HG02588 (cell line): ENCODE data around the gene CT47C1.
"Not testable (repeated sequence)": the region's sequence is repeated elsewhere in the genome, so short reads cannot be mapped to it uniquely, and the experiment has no call there.

Source experiments
- ATAC-seq: cut with Tn5 transposase; IDR thresholded peaks from one replicate; pipeline ENCODE4 v1.9.1; 2021; ENCODE audit warnings: mild to moderate bottlenecking, moderate library complexity; ENCODE audit not compliant: unreplicated experiment

Gene CT47C1

GRCh38 chrX:119072744-119073143 is at the start of gene CT47C1:
Gene CT47C1, plus strand, starts transcription at chrX:119072993. Its CDS starts 233 bp downstream, at chrX:119073226.
- no peak for ATAC-seq

DNA sequence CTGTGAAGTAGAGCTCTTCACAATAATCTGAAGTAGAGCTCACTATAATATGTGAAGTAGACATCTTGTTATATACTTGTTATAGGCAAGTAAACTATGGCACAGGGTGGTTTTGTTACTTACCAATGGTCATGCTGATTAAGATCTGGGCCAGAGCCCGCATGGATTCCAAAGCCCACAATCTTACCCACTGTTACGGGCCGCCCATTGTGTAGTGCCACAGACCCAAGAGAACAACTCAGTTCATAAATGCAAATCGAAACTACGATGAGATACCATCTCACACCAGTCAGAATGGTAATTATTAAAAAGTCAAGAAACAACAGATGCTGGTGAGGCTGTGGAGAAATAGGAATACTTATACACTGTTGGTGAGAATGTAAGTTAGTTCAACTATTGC is 46.9 kb upstream of the CT47C1 start:
- ATAC-seq: no peak

GRCh38 chrX:119026344-119026743 is 46.4 kb upstream of the CT47C1 start:
- not testable (repeated sequence) for ATAC-seq

- ATAC-seq: not testable (repeated sequence)
Observed at GRCh38 chrX:119027960-119028732, 44.6 kb upstream of the CT47C1 start.

- ATAC-seq: no peak
Observed at GRCh38 chrX:119028733-119029330, 44.0 kb upstream of the CT47C1 start.

GRCh38 chrX:119029656-119030055 is 43.1 kb upstream of the CT47C1 start:
- not testable (repeated sequence) for ATAC-seq

GRCh38 chrX:119030990-119031389 is 41.8 kb upstream of the CT47C1 start:
- no peak for ATAC-seq

DNA sequence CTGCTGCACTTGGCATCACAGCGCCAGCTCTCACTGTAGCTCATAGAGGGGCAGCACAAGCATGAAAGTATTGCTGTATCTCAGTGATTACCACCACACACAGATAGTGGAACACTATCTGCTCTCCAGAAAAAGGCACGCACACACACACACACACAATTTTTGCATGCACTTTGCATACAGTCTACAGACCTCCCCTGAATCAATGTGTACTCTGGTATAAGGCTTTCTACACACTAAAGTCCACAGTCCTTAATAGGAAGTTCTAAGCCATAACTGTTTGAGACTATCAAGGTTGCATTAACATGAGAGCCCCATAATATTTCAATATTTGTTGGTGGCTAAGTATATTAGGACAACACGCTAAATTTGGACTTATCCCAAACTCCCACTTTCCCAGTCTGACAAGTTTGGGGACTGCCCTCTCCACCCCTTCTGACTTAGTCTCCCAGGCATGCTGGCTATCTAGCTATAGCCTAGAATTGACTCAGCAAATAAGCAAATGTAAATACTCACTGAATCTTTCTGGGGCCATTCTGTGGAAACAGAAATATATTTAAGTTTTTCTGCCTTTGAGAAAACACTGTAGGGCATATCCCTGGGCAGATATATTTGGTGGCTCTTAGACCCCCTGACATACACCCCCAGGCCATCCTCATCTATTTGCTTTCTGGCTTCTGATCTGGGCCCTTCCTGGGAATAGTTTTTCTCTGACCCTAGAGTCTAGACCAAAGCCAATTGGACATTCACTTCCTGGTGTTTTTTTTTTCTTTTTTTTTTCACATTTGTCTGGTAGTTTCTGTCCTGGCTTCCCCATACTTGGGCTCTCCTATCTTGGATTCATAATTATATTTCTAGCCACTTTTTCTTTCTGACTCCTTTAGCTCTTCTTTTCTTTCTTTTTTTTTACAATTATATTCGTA is 36.4 kb upstream of the CT47C1 start:
- ATAC-seq: no peak

DNA sequence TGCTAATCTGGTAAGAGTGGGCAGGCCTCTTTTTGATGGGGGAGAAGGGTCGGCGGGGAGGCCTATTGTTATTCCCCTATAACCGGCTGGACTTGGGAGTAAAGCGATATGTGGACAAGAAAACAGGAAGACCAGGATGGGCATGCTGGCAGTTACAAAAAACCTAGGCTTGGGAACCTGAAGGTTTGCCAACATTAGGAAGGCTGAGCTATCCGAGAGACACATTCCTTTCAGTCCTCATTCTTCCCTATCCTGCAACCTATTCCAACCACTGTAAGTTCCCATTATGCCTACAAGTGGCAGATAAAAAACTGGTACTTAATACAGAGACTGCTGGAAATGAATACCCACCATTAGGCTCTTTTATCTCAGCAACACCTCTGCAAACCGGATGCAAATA is 32.4 kb upstream of the CT47C1 start:
- no peak for ATAC-seq

- ATAC-seq: no peak
Observed at GRCh38 chrX:119041175-119041574, 31.6 kb upstream of the CT47C1 start.

DNA sequence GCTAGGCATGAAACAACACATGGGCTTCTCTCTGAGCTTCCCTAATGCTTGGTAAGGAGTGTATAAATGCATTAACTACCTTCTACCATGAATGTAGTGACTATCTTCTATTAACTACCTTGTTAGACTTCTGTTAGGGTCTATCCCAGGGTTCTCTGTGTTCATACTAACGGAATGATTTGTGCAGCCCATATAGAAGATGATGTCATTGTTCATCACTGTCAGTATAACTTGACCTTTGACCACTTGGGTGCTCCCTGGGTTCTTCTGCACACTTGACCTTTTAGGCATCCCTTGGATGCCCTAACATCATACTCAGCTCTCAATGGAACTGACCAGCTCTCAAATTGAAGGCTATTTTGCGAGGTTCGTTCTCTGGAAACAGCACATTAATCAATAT is 30.8 kb upstream of the CT47C1 start:
- ATAC-seq: no peak

- ATAC-seq: no peak
Observed at GRCh38 chrX:119042996-119043395, 29.8 kb upstream of the CT47C1 start.

DNA sequence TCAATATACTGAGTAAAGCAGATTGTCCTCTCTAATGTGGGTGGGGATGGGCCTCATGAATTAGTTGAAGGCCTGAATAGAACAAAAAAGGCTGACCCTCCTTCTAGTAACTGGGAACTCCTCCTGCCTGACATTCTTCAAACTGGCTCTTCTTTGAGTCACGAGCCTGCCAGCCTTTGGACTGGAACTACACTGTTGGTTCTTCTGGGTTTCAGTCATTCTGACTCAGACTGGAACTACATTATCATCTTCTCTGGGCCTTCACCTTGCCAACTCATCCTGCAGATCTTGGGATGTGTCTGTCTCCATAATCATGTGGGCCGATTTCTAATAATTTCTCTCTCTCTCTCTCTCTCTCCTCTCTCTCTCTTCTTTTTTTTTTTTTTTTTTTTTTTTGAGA is 26.9 kb upstream of the CT47C1 start:
- ATAC-seq: no peak

DNA sequence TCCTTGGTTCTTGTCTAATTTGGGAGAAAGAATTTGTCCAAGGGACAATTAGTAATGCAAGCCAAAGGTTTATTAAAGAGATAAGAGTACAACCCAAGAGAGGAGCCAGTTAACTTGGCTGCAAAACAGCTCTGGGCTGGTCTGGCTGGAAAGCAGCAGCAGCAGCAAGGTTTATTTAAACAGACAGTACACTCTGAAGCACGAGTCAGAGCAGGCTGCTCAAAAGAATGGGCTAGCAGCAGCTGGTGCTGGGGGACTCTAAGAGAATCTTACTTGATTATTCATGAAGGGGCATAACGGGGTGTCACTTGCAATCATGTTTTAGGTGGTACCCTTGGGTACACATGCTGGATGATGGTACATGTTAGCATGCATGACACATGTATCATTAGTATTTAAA is 17.1 kb upstream of the CT47C1 start:
- ATAC-seq: no peak

DNA sequence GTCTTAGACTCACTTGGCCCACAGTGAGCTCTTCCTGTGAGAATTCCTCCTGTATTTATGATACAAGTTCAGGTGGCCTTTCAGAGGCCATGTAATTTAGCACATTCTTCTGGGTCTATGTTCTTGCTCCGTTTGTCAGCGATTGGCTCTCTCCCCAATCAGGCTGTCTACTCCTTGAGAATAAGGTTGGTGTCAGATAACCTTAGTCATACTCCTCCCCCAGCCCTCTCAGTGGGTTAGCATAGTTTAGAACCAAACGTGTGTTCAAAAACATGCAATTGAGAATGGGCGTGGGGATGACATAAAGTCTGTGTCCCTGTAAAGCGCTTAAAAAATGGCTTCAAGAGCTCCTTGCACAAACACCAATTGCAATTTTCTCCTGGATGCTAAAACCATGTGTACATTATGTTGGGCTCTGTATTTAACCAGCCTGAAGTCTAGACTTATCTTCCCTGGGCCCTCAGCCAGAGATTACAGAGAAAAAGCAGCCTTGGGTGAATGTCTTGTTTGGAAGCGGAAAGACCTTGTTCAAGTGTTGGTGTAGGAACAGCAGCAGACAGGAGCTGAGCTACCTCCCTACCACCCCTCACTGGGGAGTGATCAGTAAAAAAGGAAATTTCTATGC is 9.9 kb upstream of the CT47C1 start:
- no peak for ATAC-seq

GRCh38 chrX:119063428-119063827 is 9.4 kb upstream of the CT47C1 start:
- ATAC-seq: no peak

DNA sequence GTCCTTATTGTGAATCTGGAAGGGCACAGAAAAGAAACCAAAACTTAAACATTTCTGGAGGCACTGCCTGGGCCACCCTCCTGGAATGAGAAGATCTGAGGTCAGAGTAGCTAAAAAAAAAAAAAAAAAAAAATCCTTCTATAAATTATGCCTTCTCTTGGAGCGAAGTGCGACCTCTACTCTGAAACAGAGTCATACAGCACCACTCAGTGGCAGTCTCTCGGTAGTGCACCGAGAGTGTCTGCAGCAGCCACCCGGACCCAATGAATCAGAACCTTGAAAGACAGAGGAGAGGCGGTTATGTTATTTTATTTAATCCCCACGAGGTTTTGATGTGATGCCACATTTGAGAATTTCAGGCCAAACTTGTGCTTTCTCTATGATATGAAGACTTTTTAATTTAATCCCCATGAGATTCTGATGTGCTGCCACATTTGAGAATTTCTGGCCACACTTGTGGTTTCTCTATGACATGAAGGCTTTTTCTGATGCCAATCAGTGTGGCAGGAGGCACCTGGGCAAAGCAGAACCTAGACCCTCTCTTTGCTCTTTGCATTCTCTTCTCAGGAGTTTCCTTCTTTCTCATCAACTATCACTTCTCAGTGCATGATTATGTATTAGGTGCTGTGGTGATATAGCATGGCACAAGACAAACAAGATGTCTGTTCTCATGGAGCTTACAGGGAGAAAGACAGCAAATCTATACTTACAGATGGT is 5.6 kb upstream of the CT47C1 start:
- ATAC-seq: no peak

DNA sequence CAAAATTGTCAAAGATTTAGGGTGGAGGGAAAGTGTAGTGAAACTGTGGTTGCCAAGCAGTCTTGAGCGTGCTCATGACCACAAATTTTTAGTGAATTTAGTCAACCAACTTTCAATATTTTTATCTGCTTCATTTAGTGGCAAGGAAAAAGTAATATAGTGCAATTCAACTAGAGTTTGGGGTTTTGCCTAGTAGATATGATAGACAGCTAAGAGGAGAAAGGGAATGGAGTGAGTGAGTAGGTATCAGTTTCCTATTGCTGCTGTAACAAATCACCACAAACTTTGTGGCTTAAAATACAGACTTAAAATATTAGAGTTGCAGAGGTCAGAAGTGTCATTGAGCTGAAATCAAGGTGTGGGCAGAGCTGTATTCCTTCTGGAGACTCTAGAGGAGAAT is 3.7 kb upstream of the CT47C1 start:
- ATAC-seq: no peak

DNA sequence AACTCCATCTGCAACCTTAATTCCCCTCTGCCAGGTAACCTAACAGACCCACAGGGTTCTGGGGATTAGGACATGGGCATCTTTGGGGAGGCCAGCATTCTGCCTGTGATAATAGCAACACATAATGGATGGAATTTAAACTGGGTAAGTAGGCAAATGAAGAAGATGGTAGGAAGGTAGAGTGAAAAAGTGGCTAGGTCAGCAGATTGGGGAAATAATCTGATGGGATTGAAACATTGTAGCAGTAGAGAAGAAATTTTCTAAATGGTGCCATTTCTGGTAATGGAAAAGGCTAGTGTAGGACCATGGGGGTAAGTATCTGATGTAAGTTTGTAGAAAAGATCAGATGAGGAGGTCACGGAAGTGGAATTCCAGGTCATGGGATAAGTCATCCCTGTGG is 3.0 kb upstream of the CT47C1 start:
- ATAC-seq: no peak

DNA sequence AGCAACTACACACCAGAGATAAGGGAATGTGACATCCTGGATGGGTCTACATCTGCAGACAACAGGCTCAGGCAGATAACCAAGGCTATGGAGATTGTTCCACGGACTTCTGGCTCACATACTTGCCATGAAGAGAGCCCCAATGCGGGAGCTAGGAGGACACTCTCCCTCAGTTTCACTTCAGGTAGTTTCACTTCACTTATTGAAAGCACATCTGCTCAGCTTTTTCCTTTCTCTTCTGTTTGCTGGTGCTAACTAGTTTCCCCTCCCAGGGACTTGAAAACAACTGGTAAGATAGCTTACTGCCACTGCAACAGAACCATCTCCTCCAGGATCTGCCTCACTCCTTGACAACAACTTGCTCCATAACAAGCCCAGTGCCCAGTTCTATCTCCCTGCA is 1.4 kb upstream of the CT47C1 start:
- peak; percentile 64 for ATAC-seq
